HG03460 (cell line): ENCODE measurements around the gene HOXC5.

Experiments used
- ATAC-seq: cut with Tn5 transposase; IDR thresholded peaks from one replicate; pipeline ENCODE4 v1.9.1; 2021; ENCODE audit not compliant: unreplicated experiment

HOXC5 gene

DNA sequence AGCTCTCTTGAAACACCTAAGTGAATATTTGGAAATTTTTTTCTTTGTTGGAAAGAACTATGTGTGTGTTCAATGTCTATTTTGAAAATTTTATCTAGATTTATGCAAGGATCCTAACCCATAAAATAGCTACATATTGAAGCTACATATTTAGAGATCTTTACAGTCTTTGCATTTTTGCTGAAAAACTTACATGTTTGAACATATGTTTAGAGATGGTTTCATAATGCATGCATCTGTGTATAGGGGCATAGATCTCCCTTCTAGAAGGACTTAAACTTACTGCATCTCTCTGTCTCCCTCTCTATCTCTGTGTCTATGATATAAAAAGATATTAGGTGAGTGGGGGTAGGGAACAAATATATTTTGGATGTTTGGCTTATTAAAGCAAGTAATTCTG is 12.6 kb downstream of the HOXC5 start:
- ATAC-seq: no peak

- no peak for ATAC-seq
Measured at GRCh38 chr12:54045868-54046521, 13.1 kb downstream of the HOXC5 start.

- no peak for ATAC-seq
Measured at GRCh38 chr12:54046809-54047159, 13.9 kb downstream of the HOXC5 start.

DNA sequence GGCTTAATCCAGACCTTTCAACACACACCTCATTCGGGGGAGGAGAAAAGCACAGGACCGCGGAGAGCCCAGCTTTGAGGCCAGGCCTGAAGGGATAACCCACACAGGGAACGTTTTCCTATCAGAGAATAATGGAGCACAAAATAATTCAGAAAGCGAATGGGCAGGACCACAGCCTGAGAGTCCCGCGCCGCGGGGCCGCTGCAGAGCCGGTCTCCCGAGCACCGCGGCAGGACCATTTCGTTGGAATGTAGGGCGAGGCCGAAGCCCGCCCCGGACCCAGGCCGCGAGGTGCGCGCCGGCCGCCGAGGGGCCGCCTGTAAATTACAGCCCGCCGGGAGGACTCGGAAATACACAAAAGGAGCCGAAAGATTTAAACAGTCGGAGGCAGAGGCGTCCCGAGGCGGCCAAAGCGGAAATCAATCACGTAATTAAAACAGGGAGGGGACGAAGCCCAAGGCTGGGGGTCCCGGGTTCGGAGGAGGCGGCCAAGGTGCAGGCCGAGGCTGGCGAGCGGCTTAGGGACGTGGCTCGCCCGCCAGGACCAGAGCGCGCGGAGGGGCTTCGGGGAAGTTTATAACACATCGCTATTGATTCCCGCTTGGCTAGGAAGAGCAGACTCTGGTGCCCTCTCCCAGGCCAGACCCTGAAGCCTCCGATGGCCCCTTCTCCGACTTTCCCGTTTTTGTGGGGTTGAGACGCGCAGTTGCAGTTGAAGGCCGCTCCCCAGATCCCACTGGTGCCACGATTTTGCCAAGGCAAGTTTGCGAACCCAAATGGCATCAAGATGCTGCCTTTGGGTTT is 14.5 kb downstream of the HOXC5 start:
- ATAC-seq: no peak

DNA sequence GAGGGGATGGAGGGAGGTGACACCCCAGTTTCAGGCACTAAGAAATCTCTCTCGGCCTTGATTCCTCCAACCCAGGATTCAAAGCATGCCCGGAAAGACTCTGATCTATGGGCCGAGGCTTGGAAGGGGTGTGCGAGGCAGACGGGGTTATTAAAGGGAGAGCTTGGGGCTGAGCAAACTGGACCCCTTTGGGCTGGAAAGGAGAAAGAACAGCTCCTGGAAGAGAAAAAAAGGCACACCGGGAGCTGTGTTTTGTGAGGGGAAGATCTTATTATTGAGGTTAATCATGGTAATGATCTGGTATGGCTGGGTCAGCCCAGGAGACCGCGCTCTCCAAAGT is 15.1 kb downstream of the HOXC5 start:
- ATAC-seq: no peak

GRCh38 chr12:54048406-54049093 is 15.7 kb downstream of the HOXC5 start:
- ATAC-seq: no peak

- ATAC-seq: no peak
Measured at GRCh38 chr12:54049108-54049507, 16.3 kb downstream of the HOXC5 start.

- ATAC-seq: no peak
Measured at GRCh38 chr12:54050482-54050810, 17.6 kb downstream of the HOXC5 start.

DNA sequence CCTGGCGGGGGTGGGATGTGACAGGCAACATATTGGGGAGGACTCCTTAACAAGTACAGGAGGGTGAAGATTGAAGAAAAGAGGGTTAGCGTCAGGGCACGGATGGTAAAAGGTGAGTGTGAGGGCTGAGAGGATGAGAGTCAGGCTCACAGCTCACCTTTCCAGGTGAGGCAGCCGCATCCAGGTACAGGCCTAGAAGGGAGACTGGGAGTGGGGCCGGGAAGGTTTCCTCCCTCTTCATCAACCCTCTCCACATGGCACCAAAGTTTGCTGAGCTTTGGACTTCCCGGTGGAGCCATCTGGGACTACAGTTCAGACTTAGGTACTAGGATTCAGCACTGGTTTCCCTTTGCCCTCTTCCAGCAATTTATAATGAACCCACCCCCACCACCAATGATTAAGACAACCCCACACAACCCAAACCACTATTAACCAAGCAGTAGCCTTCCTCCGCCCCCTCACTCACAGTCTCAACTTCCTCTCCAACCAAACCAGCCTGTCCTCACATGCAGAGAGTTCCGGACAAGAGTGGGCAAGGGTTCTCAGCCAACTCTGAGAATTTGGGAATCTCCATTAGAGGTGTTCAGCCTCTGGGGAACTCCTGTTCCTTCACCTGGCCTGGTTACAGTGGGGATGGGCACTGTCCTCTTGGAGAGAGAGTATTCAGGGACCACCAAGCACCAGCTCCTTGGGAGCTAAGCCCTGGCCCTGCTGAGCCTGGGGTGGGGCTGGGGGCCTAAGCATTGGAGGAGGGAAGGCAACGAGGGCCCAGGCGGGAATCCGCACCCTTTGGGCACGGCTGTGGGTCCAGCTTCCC is 18.4 kb downstream of the HOXC5 start:
- ATAC-seq: no peak

GRCh38 chr12:54051874-54052437 is 19.1 kb downstream of the HOXC5 start:
- ATAC-seq: no peak

DNA sequence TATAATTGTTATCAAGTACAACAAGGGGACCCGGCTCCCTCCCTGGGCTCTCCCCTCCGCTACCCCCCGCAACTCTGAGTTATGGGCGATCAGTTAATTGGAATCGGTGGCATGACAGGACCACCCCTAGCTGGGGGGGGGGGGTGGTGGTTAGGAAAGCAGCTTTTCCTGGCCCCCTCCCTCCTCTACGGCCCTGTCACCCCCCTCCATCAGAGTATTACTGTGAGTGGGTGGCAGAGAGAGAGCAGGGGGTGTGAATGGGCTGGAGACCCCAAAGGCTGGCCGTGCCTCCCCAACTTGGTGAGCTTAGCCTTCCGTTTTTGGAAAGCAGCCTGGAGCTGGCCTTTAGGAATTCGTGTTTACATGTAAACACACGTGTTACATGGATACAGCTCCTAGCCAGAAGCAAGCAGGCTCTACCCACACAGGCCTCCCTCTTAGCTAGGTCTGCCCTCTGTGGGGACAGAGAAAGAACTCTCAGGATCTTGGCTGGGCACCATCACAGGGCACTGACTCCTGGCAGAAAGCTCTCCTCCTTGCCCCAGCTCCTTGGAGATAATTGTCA is 19.7 kb downstream of the HOXC5 start:
- peak; percentile 12 for ATAC-seq

DNA sequence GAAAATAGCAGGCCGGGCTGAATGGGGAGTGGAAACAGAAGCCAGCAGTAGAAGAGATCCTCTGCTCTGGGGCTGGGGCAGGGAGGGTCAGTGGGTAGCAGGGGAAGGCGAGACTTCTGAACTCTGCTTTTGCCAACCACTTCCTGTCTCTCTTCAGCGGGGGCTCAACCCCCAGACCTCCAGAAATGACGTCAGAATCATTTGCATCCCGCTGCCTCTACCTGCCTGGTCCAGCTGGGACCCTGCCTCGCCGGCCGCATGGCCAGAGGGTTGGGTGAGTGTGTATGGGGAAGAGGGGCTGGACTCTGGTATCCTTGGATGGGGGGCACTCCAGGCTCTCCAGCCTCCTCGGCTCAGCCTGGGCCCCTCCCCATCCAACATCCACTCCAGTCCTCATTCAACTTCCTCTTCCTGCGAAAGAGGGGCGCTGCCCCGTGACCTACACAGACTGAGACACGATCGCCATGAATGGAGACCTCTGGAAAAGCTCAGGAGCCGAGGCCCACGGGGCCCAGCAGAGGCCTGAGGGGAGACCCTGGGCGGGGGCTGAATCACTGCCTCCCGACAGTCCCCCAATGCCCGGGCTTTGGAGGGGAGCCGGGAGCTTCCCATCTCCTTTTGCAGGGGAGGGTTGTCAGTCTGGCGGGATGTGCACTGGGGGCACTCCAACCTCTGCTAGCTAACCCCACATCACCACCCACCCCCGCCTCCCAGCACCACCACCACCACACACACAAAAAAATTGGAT is 20.3 kb downstream of the HOXC5 start:
- ATAC-seq: peak; percentile 76

- ATAC-seq: no peak
Measured at GRCh38 chr12:54053751-54054741, 21.2 kb downstream of the HOXC5 start, which contains the start of gene HOXC4. HOXC4 (plus strand) TSS chr12:54053835; CDS start chr12:54053923, 88 bp downstream.

DNA sequence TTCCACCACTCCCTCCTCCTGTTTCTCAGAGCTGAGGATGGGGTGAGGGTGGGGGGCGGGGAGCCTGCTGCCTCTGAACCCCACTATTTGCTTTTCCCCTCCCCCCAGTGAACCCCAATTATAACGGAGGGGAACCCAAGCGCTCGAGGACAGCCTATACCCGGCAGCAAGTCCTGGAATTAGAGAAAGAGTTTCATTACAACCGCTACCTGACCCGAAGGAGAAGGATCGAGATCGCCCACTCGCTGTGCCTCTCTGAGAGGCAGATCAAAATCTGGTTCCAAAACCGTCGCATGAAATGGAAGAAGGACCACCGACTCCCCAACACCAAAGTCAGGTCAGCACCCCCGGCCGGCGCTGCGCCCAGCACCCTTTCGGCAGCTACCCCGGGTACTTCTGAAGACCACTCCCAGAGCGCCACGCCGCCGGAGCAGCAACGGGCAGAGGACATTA is 21.9 kb downstream of the HOXC5 start:
- no peak for ATAC-seq

DNA sequence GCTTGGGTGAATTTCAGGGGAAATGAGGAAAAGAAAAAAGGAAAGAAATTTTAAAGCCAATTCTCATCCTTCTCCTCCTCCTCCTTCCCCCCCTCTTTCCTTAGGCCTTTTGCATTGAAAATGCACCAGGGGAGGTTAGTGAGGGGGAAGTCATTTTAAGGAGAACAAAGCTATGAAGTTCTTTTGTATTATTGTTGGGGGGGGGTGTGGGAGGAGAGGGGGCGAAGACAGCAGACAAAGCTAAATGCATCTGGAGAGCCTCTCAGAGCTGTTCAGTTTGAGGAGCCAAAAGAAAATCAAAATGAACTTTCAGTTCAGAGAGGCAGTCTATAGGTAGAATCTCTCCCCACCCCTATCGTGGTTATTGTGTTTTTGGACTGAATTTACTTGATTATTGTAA is 22.7 kb downstream of the HOXC5 start:
- no peak for ATAC-seq

DNA sequence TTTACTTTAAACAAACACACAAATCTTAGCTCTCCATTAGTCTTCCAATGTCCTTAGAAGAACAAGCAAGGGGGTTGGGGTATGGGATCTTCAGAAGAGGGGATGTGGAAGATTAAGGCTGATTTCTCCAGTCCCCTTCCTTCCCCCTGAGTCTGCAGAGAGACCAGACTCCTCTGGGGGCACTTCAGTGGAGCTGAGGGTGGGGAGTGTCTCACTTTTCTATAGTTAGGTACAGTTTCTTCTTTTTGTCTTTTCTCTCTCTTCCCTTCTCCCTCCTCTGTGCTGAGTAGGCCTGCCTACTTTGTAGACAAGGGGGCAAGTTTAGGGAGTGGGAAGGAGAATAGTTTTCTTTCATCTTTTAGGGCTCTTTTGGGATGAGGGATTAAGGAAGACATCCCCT is 23.3 kb downstream of the HOXC5 start:
- no peak for ATAC-seq

GRCh38 chr12:54058128-54058768 is 25.4 kb downstream of the HOXC5 start:
- ATAC-seq: no peak

- no peak for ATAC-seq
Measured at GRCh38 chr12:54059668-54060067, 26.8 kb downstream of the HOXC5 start.
